Body of pancreas (tissue), 4 donors: ENCODE results near the gene RTL5.

Source experiments
- CTCF ChIP-seq, 7 experiments: fragments of 450-650 bp in 4 of 7; fragments of 200-600 bp in 3 of 7; sonication (generic) in 3 of 7; IDR thresholded peaks; one replicate each; pipeline ENCODE4 v1.5.1; 2016 to 2019; ENCODE audit warnings: antibody characterized with exemption in 7 of 7
- POLR2A ChIP-seq, 3 donors: fragments of 450-650 bp; IDR thresholded peaks; one replicate each; pipeline ENCODE4 v1.6.1; 2016; ENCODE audit warnings: antibody characterized with exemption in 3 of 3, mild to moderate bottlenecking in 2 of 3

DNA sequence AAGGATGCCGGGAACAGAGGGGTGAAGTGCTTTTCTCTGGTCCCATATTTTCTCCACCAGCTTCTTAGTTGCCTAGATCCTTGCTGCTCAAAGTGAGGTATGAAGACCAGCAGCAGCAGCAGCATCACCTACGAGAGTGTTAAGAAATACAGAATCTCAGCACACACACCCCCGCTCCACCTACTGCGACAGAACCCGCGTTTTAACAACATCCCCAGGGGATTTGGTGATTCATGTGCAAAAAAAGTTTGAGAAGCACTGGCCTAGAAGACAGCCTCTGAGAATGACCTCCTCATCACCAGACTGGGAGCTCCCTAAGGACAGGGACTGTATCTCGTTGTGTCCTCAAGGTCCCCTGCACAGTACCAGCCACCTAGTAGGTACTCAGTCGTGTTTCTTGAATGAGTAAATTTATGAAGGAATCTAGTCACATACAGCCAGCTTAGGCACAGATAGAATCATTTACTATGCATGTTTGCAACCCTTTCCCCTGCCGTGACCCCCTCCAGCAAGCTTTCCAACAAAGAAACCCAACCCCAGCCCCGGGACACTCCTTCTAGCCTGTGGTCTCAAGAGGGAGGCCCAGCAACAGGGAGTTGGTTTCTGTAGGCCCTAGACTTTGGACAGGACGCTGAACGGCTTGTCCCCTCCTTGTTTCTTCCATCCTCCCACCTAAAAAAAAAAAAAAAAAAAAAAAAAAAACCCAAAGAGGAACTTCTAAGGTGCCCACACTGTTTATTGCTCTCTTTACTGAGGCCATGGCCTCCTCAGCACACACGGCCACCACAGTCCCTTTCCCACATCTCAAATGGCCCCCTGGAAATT lies 21.5 kb downstream of the RTL5 start:
- no peak for TF ChIP-seq CTCF (IDR thresholded peaks at IDR 0.05)
- TF ChIP-seq POLR2A (IDR thresholded peaks at IDR 0.05): no peak
